Suprapubic skin (tissue), 4 donors: ENCODE measurements around the gene PWP1. TPM values are rescaled to one million over a fixed set of nuclear protein-coding genes. Genes with fewer than 3 reads are reported as not detected.
"Not testable (repeated sequence)": the region's sequence is repeated elsewhere in the genome, so short reads cannot be mapped to it uniquely, and the experiment has no call there.

Source experiments
- DNase-seq, 2 donors: peaks; one replicate each; pipeline ENCODE4 v3.0.0-alpha.2; 2019; ENCODE audit warnings: low spot score in 2 of 2
- H3K27ac ChIP-seq: fragments of 200-600 bp; sonication (generic); one replicate; pipeline ENCODE4 v1.5.1; 2019
- H3K27me3 ChIP-seq: fragments of 200-600 bp; sonication (generic); one replicate; pipeline ENCODE4 v1.5.1; 2019
- H3K36me3 ChIP-seq: fragments of 200-600 bp; sonication (generic); one replicate; pipeline ENCODE4 v1.5.1; 2019
- H3K4me1 ChIP-seq: fragments of 200-600 bp; sonication (generic); one replicate; pipeline ENCODE4 v1.5.1; 2019
- H3K4me3 ChIP-seq: fragments of 200-600 bp; sonication (generic); one replicate; pipeline ENCODE4 v1.5.1; 2019; ENCODE audit warnings: mild to moderate bottlenecking
- H3K9me3 ChIP-seq: fragments of 200-600 bp; sonication (generic); one replicate; pipeline ENCODE4 v1.5.1; 2019
- EP300 ChIP-seq: sonication (generic); formaldehyde crosslinking; IDR thresholded peaks from one replicate; pipeline ENCODE4 v1.6.1; 2017; ENCODE audit warnings: antibody characterized with exemption
- POLR2A ChIP-seq, 2 donors: fragments of 450-650 bp; IDR thresholded peaks; one replicate each; pipeline ENCODE4 v1.6.1; 2017; ENCODE audit warnings: antibody characterized with exemption in 2 of 2, mild to moderate bottlenecking in 2 of 2, moderate library complexity in 2 of 2
- POLR2AphosphoS5 ChIP-seq, 3 donors: sonication (generic); formaldehyde crosslinking; IDR thresholded peaks; one replicate each; pipeline ENCODE4 v1.6.1; 2017; ENCODE audit warnings: antibody characterized with exemption in 3 of 3
- WGBS: methylation state at CpG from one replicate; pipeline ENCODE4 v1.1.5; 2018; 5-methylcytosine and 5-hydroxymethylcytosine counted together
- total RNA-seq, 4 donors: library from RNA; depleted of rRNA; stranded (reverse); fragments of >200 nt; gene quantifications; one replicate each; pipeline ENCODE4 v1.1.0, GENCODE V29; 2016
- TF ChIP-seq, protein P1 (sequence below), 2 donors: fragments of 200-600 bp in 1 of 2; fragments of 450-650 bp in 1 of 2; sonication (generic) in 1 of 2; IDR thresholded peaks; one replicate each; pipeline ENCODE4 v1.5.1; 2016 to 2019; ENCODE audit warnings: antibody characterized with exemption in 2 of 2, mild to moderate bottlenecking in 1 of 2, moderate library complexity in 1 of 2

The PWP1 gene
- total RNA-seq, 4 donors from 2014 or later, result 50.7 to 97.7 (median 64.6) TPM

DNA sequence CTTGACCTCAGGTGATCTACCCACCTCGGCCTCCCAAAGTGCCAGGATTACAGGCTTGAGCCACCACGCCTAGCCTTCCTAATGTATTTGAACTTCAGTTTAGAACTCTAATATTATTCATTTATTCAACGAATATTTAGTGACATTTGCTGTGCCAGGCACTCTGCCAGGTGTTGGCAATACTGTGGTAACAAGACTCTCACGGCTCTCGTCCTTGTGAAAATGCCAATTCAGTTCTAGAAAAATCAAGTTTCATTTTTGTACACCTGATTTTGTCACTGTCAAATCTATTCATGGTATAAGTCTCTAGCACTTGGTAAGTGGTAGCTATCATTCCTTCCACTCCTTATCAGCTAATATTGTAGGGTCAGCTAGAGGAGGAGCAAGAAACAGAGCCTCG lies 6.3 kb upstream of the PWP1 start:
- WGBS, result 57% methylated on average over 6 of the region's 6 CpGs
- Histone ChIP-seq H3K27me3 (peaks cover 19% of the 10 kb centered on the region), H3K4me3 (no peak overlapping the region), H3K36me3 (no peaks in the 10 kb centered on the region), H3K27ac (no peak overlapping the region), H3K9me3 (no peaks in the 10 kb centered on the region), H3K4me1 (no peaks in the 10 kb centered on the region)
- TF ChIP-seq POLR2AphosphoS5 (IDR thresholded peaks at IDR 0.05) (no peak), POLR2A (IDR thresholded peaks at IDR 0.05) (no peak), EP300 (no peak)
- TF ChIP-seq, protein P1, sequence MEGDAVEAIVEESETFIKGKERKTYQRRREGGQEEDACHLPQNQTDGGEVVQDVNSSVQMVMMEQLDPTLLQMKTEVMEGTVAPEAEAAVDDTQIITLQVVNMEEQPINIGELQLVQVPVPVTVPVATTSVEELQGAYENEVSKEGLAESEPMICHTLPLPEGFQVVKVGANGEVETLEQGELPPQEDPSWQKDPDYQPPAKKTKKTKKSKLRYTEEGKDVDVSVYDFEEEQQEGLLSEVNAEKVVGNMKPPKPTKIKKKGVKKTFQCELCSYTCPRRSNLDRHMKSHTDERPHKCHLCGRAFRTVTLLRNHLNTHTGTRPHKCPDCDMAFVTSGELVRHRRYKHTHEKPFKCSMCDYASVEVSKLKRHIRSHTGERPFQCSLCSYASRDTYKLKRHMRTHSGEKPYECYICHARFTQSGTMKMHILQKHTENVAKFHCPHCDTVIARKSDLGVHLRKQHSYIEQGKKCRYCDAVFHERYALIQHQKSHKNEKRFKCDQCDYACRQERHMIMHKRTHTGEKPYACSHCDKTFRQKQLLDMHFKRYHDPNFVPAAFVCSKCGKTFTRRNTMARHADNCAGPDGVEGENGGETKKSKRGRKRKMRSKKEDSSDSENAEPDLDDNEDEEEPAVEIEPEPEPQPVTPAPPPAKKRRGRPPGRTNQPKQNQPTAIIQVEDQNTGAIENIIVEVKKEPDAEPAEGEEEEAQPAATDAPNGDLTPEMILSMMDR (IDR thresholded peaks at IDR 0.05), result no peak
- DNase-seq, result no peak

- H3K4me3 ChIP-seq, result no peak overlapping the region
- DNase-seq, result no peak
- 74% methylated on average over 5 of the region's 5 CpGs for whole genome bisulfite sequencing
- H3K27me3 ChIP-seq, result peaks cover 19% of the 10 kb centered on the region
- no peak overlapping the region for H3K27ac ChIP-seq
- H3K36me3 ChIP-seq, result no peaks in the 10 kb centered on the region
- no peak for TF ChIP-seq EP300
- TF ChIP-seq, protein P1 (IDR thresholded peaks at IDR 0.05), result no peak
- TF ChIP-seq POLR2A (IDR thresholded peaks at IDR 0.05), result no peak
- no peak for TF ChIP-seq POLR2AphosphoS5 (IDR thresholded peaks at IDR 0.05)
- no peaks in the 10 kb centered on the region for H3K9me3 ChIP-seq
- peaks cover 11% of the 10 kb centered on the region for H3K4me1 ChIP-seq
Observed at GRCh38 chr12:107681455-107681835, 4.2 kb upstream of the PWP1 start.

DNA sequence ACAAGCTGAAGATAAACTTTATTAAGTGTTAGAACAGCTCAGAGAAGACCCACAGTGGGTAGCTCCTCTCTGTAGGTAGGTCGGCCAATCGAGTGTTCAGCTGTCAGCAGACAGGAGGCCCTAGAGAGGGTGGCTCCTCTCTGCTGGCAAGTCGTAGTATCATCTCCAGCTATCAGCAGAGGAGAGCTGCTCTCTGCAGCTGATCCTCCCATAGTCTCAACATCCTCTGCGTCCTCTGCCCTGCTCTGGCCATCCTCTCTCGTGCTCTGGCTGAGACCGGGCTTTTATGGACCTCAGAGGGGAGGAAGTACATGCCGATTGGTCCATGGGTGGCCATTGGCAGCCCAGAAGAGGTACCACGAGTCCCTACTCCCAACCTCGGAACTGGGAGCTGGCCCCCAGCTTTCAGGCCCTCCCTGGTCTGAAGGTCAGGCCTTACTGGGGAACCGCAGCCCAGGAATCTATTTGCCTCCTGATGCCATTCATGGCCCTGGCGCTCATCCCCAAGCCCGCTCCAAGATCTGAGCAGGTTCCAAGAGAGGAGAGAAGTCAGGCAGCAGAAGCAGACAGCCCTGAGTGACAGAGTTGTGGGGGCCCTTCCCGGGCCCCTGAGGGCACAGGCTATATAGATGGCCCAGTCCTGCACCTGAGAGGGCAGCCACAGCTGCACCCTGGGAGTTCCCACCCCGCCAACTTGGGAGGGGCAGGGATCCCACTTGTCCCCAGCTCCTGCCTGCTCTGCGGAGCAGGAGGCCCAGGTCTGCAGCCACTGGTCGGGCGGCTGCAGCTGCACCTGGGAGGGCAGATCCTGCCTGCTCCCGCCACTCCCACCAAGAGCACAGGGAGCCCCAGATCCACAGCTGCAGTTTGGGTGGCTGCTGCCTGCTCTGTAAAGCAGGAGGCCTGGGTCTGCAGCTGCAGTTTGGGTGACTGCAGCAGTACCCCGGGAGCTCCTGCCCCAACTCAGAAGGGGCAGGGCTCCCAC lies 3.5 kb upstream of the PWP1 start:
- peaks cover 18% of the 10 kb centered on the region for H3K4me1 ChIP-seq
- H3K4me3 ChIP-seq, result no peak overlapping the region
- no peak for DNase-seq
- TF ChIP-seq POLR2A (IDR thresholded peaks at IDR 0.05), result no peak
- no peaks in the 10 kb centered on the region for H3K36me3 ChIP-seq
- no peaks in the 10 kb centered on the region for H3K9me3 ChIP-seq
- 83% methylated on average over 7 of the region's 19 CpGs for WGBS
- H3K27me3 ChIP-seq, result peaks cover 13% of the 10 kb centered on the region
- H3K27ac ChIP-seq, result no peak overlapping the region

DNA sequence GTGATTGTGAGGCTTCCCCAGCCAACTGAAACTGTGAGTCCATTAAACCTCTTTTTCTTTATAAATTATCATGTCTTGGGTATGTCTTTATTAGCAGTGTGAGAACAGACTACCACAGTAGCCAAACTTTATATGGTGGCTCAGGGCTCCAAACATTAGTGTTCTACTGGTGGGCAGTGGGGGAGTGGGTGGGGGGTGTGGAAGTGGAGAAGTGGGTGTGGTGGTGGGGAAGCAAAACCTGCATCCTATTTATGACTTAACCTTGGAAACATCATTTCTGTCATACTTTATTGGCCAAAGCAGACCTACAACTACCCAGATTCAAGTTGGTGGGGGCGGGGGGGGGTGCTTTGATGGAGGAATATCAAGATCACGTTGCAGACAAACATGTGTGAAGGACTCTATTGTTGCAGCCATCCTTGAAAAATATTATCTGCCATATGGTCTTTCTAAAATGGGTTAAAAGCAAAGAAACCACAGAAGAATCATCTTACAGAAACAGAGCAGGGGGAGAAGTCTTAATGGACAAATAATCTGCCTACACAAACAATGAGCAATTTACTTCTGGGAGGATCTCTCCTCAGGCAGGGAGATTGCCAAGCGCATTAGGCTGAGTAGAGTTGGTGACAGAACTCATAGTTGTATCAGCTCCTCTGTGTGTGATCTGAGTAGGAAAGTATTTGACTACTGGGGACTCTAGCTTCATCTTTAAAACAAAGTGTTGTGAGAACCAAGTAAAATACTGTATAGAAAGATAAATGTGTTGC lies 1.4 kb upstream of the PWP1 start:
- TF ChIP-seq POLR2AphosphoS5 (IDR thresholded peaks at IDR 0.05) (no peak), EP300 (no peak), POLR2A (IDR thresholded peaks at IDR 0.05) (no peak)
- TF ChIP-seq, protein P1 (IDR thresholded peaks at IDR 0.05), result no peak
- Histone ChIP-seq H3K4me3 (no peak overlapping the region), H3K9me3 (no peaks in the 10 kb centered on the region), H3K27ac (no peak overlapping the region), H3K36me3 (peaks cover 9% of the 10 kb centered on the region), H3K27me3 (no peaks in the 10 kb centered on the region), H3K4me1 (peaks cover 21% of the 10 kb centered on the region)
- DNase-seq, result no peak
- 65% methylated on average over 3 of the region's 3 CpGs for WGBS

DNA sequence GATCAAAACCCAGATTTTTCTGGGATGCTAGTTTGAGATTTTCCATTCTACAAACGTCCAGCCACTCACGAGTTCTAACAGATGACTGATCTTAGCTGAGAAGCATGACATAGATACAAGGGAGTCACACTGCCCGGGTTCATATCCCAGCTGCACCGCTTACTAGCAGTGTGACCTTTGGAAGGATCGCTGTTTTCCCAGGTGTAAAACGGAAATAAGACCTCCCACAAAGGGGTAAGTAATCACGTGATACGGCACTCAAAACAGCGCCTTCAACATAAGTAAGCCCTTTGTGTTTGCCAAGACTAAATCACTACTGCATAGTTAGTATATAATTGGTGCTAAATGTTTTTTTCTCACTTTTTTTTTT lies 624 bp upstream of the PWP1 start:
- H3K27ac ChIP-seq, result peak overlapping the region; percentile 86
- H3K27me3 ChIP-seq, result no peaks in the 10 kb centered on the region
- peaks cover 16% of the 10 kb centered on the region for H3K36me3 ChIP-seq
- peak overlapping the region; percentile 90 for H3K4me3 ChIP-seq
- H3K9me3 ChIP-seq, result no peaks in the 10 kb centered on the region
- 7% methylated on average over 9 of the region's 9 CpGs for WGBS
- H3K4me1 ChIP-seq, result peaks cover 21% of the 10 kb centered on the region
- no peak for TF ChIP-seq POLR2A (IDR thresholded peaks at IDR 0.05)
- TF ChIP-seq, protein P1 (IDR thresholded peaks at IDR 0.05), result no peak
- TF ChIP-seq EP300, result no peak
- TF ChIP-seq POLR2AphosphoS5 (IDR thresholded peaks at IDR 0.05), result no peak
- DNase-seq, result no peak

DNA sequence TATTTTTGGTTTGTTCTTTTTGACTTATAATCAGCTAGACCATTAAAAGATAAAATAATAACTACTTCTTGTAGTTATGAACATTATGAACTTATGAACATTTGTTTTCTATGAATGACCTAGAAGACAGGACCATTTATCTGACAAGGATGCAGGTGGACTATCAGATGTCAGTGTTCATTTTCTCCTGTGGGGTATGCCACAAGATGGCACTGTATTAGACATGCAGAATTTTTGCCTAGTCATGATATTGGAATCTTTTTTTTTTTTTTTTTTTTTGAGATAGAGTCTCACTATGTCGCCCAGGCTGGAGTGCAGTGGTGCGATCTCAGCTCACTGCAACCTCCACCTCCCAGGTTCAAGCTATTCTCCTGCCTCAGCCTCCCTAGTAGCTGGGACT lies 10.2 kb downstream of the PWP1 start:
- not testable (repeated sequence) for H3K4me1 ChIP-seq, H3K27ac ChIP-seq, H3K27me3 ChIP-seq, H3K4me3 ChIP-seq, H3K9me3 ChIP-seq, DNase-seq
- WGBS, result 92% methylated on average over 2 of the region's 2 CpGs
- H3K36me3 ChIP-seq, result peaks cover 98% of the 10 kb centered on the region
